A673 (cell line): ENCODE results near the gene NR5A2.

ENCODE experiments used
- CTCF ChIP-seq: fragments of 300-800, 200-600 bp; sonication (generic); conservative IDR thresholded peaks from 2 replicates; pipeline ENCODE4 v1.5.1; 2017; ENCODE audit warnings: low read depth, mild to moderate bottlenecking, antibody characterized with exemption, low read length, moderate library complexity, mixed read lengths
- EZH2 ChIP-seq: fragments of 200-600 bp; sonication (generic); IDR thresholded peaks from 2 replicates; pipeline ENCODE4 v1.6.1; 2017; ENCODE audit warnings: borderline replicate concordance, low read depth, mild to moderate bottlenecking, mixed read lengths, antibody characterized with exemption, low read length; ENCODE audit not compliant: poor library complexity, severe bottlenecking

- TF ChIP-seq CTCF (no peak), EZH2 (no peak)
These were observed 195.7 kb downstream of the NR5A2 start for GRCh38 chr1:200223207-200223606.
